HepG2 (cell line): ENCODE results near the gene ZIM2. TPM values are rescaled to one million over a fixed set of nuclear protein-coding genes. Genes with fewer than 3 reads are reported as not detected.

Experiments
- ARNTL ChIP-seq: sonication (generic); formaldehyde crosslinking; IDR thresholded peaks from 2 replicates; pipeline ENCODE4 v1.4.0; 2020; ENCODE audit warnings: mild to moderate bottlenecking, missing genetic modification reagents
- ATF1 ChIP-seq: IDR thresholded peaks from 2 replicates; pipeline ENCODE4 v1.6.1; 2016; ENCODE audit warnings: mild to moderate bottlenecking, control low read depth
- CREB1 ChIP-seq, 2 experiments: fragments of 450-650 bp in 1 of 2; IDR thresholded peaks; 2 replicates each; pipeline ENCODE4 v1.6.1; 2016 to 2017; ENCODE audit warnings: control low read depth in 1 of 2, mild to moderate bottlenecking in 1 of 2, missing compliant biosample characterization in 1 of 2, missing genetic modification characterization in 1 of 2
- HNRNPL ChIP-seq: fragments of 200-400 bp; formaldehyde crosslinking; IDR thresholded peaks from 2 replicates; pipeline ENCODE4 v1.6.1; 2017; ENCODE audit warnings: mild to moderate bottlenecking, low read depth, low read length
- KLF12 ChIP-seq: sonication (generic); formaldehyde crosslinking; IDR thresholded peaks from 2 replicates; pipeline ENCODE4 v1.4.0; 2020; ENCODE audit warnings: missing genetic modification reagents, borderline replicate concordance
- MED1 ChIP-seq: sonication (generic); formaldehyde crosslinking; IDR thresholded peaks from 2 replicates; pipeline ENCODE4 v1.4.0; 2020; ENCODE audit warnings: missing genetic modification reagents
- SATB2 ChIP-seq: sonication (generic); formaldehyde crosslinking; IDR thresholded peaks from 2 replicates; pipeline ENCODE4 v1.5.0; 2020; ENCODE audit warnings: missing genetic modification reagents
- SOX6 ChIP-seq, 2 experiments: fragments of 450-650 bp in 1 of 2; sonication (generic) in 1 of 2; formaldehyde crosslinking in 1 of 2; IDR thresholded peaks; 2 replicates each; pipeline versions ENCODE4 v1.4.0 to v1.6.1; 2017 to 2020; ENCODE audit warnings: antibody characterized with exemption in 1 of 2, mild to moderate bottlenecking in 1 of 2, missing genetic modification reagents in 1 of 2
- THAP11 ChIP-seq: IDR thresholded peaks from 2 replicates; pipeline ENCODE4 v1.6.1; 2016; ENCODE audit warnings: missing biosample characterization, missing genetic modification reagents
- ZBTB1 ChIP-seq: sonication (generic); formaldehyde crosslinking; IDR thresholded peaks from 2 replicates; pipeline ENCODE4 v1.4.0; 2020; ENCODE audit warnings: missing genetic modification reagents, borderline replicate concordance
- ZNF431 ChIP-seq: sonication (generic); formaldehyde crosslinking; IDR thresholded peaks from 2 replicates; pipeline ENCODE4 v1.9.0; 2022; ENCODE audit warnings: missing genetic modification reagents, low read depth, mild to moderate bottlenecking, borderline replicate concordance
- polyA plus RNA-seq, 8 experiments: library from polyadenylated mRNA; depleted of rRNA in 3 of 8; stranded (reverse) in 7 of 8; unstranded in 1 of 8; fragments of >200 nt; fragmentation: Illumina TruSeq in 4 of 8; extraction: Trizol in 4 of 8; gene quantifications; 2 replicates each; pipeline versions ENCODE4 v1.2.1 to v1.2.3, GENCODE V29; 2011 to 2016; ENCODE audit warnings: low read depth in 4 of 8, missing spikeins in 1 of 8, mixed read lengths in 1 of 8; ENCODE audit not compliant: insufficient read depth in 1 of 8
- total RNA-seq, 5 experiments: library from RNA; depleted of rRNA; stranded (reverse); fragments of >200 nt; fragmentation: Illumina TruSeq; extraction: Trizol; gene quantifications; 2 replicates each; pipeline ENCODE4 v1.2.3, GENCODE V29; 2016; ENCODE audit warnings: low read depth in 1 of 5
- TF ChIP-seq, protein P1 (sequence below): sonication (generic); formaldehyde crosslinking; IDR thresholded peaks from 2 replicates; pipeline ENCODE4 v1.8.0; 2022; ENCODE audit warnings: missing genetic modification reagents, low read depth, mild to moderate bottlenecking, borderline replicate concordance
- TF ChIP-seq, protein P2 (sequence below): sonication (generic); formaldehyde crosslinking; IDR thresholded peaks from 2 replicates; pipeline ENCODE4 v1.4.0; 2020; ENCODE audit warnings: missing genetic modification reagents
- TF ChIP-seq, protein P3 (sequence below): sonication (generic); formaldehyde crosslinking; IDR thresholded peaks from 2 replicates; pipeline ENCODE4 v1.5.0; 2020; ENCODE audit warnings: mild to moderate bottlenecking, missing genetic modification reagents, borderline replicate concordance
- TF ChIP-seq, protein P4 (sequence below): sonication (generic); formaldehyde crosslinking; IDR thresholded peaks from 2 replicates; pipeline ENCODE4 v1.4.0; 2020; ENCODE audit warnings: mild to moderate bottlenecking, missing genetic modification reagents, borderline replicate concordance
- TF ChIP-seq, protein P5 (sequence below): IDR thresholded peaks from 2 replicates; pipeline ENCODE4 v1.6.1; 2016; ENCODE audit warnings: mild to moderate bottlenecking, missing biosample characterization, missing genetic modification reagents
- TF ChIP-seq, protein P6 (sequence below): sonication (generic); formaldehyde crosslinking; conservative IDR thresholded peaks from 2 replicates; pipeline ENCODE4 v1.8.1; 2023; ENCODE audit warnings: missing genetic modification reagents
- TF ChIP-seq, protein P7 (sequence below): sonication (generic); formaldehyde crosslinking; IDR thresholded peaks from 2 replicates; pipeline ENCODE4 v1.4.0; 2020; ENCODE audit warnings: missing genetic modification reagents, low read depth, mild to moderate bottlenecking, borderline replicate concordance

ZIM2 gene
- total and polyA plus RNA-seq, 2 of the 13 experiments (the other 11 are each of a cell fraction or from before 2014, with no cell fraction given): 7.2 to 10.3 TPM

DNA sequence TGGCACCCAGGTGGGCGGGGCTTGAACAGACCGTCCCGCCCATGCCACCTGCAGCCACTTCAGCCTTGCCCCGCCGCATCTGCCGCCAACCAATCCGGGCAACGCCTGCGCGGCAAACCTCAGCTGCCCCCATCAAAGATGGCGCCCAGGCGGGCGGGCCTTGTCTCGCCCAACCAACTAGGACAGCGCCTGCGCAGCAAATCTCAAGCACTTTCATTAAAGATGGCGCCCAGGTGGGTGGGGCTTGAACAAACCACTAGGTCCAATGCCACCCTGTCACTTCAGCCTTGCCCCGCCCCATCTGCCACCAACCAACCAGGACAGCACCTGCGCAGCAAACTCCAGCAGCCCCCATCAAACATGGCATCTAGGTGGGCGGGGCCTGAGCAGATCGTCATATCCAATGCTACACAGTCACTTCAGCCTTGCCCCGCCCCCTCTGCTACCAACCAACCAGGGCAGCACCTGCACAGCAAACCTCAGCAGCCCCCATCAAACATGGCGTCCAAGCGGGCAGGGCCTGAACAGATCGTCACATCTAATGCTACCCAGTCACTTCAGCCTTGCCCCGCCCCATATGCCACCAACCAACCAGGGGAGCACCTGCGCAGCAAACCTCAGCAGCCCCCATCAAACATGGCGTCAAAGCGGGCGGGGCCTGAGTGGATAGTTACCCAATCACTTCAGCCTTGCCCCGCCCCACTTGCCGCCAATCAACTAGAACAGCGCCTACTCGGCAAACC lies 1.4 kb downstream of the ZIM2 start (continued):
- TF ChIP-seq, protein P1, sequence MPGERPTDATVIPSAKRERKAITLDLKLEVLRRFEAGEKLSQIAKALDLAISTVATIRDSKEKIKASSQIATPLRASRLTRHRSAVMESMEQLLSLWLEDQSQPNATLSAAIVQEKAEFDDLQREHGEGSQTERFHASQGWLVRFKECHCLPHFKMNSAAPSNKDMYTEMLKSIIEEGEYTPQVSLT (CRISPR knock-in tag): no peak
- TF ChIP-seq MED1 (CRISPR knock-in tag): no peak; the same call in 1 of the 2 replicates
- TF ChIP-seq, protein P2, sequence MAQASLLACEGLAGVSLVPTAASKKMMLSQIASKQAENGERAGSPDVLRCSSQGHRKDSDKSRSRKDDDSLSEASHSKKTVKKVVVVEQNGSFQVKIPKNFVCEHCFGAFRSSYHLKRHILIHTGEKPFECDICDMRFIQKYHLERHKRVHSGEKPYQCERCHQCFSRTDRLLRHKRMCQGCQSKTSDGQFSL (CRISPR knock-in tag): no peak
- 0 out of 2 replicates have a peak, but pooled peaks have one; percentile 32 for TF ChIP-seq ZNF431 (CRISPR knock-in tag)
- peak; percentile 79 for TF ChIP-seq ATF1
- peak; percentile 45 for TF ChIP-seq CREB1 (IDR thresholded peaks at IDR 0.05)
- peak; percentile 66 for TF ChIP-seq CREB1 (CRISPR knock-in tag; IDR thresholded peaks at IDR 0.05)
- no peak for TF ChIP-seq SATB2 (CRISPR knock-in tag)
- TF ChIP-seq KLF12 (CRISPR knock-in tag): 0 out of 2 replicates have a peak, but pooled peaks have one; percentile 14
- TF ChIP-seq THAP11 (CRISPR knock-in tag): peak; percentile 74
- TF ChIP-seq HNRNPL: peak; percentile 76
- TF ChIP-seq SOX6 (IDR thresholded peaks at IDR 0.05): no peak
- TF ChIP-seq SOX6 (CRISPR knock-in tag; IDR thresholded peaks at IDR 0.05): 0 out of 2 replicates have a peak, but pooled peaks have one; percentile 38
- TF ChIP-seq, protein P3, sequence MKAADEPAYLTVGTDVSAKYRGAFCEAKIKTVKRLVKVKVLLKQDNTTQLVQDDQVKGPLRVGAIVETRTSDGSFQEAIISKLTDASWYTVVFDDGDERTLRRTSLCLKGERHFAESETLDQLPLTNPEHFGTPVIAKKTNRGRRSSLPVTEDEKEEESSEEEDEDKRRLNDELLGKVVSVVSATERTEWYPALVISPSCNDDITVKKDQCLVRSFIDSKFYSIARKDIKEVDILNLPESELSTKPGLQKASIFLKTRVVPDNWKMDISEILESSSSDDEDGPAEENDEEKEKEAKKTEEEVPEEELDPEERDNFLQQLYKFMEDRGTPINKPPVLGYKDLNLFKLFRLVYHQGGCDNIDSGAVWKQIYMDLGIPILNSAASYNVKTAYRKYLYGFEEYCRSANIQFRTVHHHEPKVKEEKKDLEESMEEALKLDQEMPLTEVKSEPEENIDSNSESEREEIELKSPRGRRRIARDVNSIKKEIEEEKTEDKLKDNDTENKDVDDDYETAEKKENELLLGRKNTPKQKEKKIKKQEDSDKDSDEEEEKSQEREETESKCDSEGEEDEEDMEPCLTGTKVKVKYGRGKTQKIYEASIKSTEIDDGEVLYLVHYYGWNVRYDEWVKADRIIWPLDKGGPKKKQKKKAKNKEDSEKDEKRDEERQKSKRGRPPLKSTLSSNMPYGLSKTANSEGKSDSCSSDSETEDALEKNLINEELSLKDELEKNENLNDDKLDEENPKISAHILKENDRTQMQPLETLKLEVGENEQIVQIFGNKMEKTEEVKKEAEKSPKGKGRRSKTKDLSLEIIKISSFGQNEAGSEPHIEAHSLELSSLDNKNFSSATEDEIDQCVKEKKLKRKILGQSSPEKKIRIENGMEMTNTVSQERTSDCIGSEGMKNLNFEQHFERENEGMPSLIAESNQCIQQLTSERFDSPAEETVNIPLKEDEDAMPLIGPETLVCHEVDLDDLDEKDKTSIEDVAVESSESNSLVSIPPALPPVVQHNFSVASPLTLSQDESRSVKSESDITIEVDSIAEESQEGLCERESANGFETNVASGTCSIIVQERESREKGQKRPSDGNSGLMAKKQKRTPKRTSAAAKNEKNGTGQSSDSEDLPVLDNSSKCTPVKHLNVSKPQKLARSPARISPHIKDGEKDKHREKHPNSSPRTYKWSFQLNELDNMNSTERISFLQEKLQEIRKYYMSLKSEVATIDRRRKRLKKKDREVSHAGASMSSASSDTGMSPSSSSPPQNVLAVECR (CRISPR knock-in tag): 0 out of 2 replicates have a peak, but pooled peaks have one; percentile 9
- TF ChIP-seq, protein P4, sequence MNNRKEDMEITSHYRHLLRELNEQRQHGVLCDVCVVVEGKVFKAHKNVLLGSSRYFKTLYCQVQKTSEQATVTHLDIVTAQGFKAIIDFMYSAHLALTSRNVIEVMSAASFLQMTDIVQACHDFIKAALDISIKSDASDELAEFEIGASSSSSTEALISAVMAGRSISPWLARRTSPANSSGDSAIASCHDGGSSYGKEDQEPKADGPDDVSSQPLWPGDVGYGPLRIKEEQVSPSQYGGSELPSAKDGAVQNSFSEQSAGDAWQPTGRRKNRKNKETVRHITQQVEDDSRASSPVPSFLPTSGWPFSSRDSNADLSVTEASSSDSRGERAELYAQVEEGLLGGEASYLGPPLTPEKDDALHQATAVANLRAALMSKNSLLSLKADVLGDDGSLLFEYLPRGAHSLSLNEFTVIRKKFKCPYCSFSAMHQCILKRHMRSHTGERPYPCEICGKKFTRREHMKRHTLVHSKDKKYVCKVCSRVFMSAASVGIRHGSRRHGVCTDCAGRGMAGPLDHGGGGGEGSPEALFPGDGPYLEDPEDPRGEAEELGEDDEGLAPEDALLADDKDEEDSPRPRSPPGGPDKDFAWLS: no peak
- TF ChIP-seq ZBTB1: no peak
- TF ChIP-seq, protein P5, sequence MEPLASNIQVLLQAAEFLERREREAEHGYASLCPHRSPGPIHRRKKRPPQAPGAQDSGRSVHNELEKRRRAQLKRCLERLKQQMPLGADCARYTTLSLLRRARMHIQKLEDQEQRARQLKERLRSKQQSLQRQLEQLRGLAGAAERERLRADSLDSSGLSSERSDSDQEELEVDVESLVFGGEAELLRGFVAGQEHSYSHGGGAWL (CRISPR knock-in tag): no peak
- 0 out of 2 replicates have a peak, but pooled peaks have one; percentile 3 for TF ChIP-seq ARNTL (CRISPR knock-in tag)
- TF ChIP-seq, protein P6, sequence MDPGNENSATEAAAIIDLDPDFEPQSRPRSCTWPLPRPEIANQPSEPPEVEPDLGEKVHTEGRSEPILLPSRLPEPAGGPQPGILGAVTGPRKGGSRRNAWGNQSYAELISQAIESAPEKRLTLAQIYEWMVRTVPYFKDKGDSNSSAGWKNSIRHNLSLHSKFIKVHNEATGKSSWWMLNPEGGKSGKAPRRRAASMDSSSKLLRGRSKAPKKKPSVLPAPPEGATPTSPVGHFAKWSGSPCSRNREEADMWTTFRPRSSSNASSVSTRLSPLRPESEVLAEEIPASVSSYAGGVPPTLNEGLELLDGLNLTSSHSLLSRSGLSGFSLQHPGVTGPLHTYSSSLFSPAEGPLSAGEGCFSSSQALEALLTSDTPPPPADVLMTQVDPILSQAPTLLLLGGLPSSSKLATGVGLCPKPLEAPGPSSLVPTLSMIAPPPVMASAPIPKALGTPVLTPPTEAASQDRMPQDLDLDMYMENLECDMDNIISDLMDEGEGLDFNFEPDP (CRISPR knock-in tag): no peak
- TF ChIP-seq, protein P7, sequence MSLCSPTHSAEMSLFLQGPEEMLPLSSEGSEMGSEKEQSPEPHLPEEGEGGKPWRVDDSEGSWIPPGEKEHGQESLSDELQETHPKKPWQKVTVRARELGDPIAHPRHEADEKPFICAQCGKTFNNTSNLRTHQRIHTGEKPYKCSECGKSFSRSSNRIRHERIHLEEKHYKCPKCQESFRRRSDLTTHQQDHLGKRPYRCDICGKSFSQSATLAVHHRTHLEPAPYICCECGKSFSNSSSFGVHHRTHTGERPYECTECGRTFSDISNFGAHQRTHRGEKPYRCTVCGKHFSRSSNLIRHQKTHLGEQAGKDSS (CRISPR knock-in tag): no peak
